Upper lobe of left lung (tissue), 4 donors: ENCODE results near the gene ARHGAP40.

ENCODE experiments used
- EP300 ChIP-seq, 4 donors: sonication (generic); formaldehyde crosslinking; IDR thresholded peaks; one replicate each; pipeline ENCODE4 v1.5.1; 2017; ENCODE audit warnings: antibody characterized with exemption in 4 of 4, control low read depth in 2 of 4
- TF ChIP-seq, protein P1 (sequence below), 6 experiments: fragments of 450-650 bp in 4 of 6; fragments of 200-600 bp in 2 of 6; sonication (generic) in 2 of 6; IDR thresholded peaks; one replicate each; pipeline ENCODE4 v1.5.1; 2016 to 2019; ENCODE audit warnings: antibody characterized with exemption in 6 of 6

DNA sequence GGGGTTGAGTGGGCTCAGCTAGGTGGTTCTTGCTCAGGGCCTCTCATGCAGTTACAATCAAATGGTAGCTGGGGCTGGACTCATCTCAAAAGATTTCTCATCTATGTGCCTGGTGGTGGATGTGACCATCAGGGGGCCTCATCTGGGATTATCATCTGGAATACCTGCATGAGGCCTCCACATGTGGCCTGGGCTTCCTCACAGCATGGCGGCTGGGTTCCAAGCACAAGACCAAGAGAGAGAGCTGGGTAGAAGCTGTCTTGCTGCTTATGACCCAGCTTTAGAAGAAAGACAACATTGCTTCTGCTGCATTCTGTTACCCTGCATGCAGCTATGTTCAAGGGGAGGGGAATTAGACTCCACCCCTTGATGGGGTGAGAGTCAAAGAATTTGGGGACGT is 22.5 kb downstream of the ARHGAP40 start:
- TF ChIP-seq, protein P1, sequence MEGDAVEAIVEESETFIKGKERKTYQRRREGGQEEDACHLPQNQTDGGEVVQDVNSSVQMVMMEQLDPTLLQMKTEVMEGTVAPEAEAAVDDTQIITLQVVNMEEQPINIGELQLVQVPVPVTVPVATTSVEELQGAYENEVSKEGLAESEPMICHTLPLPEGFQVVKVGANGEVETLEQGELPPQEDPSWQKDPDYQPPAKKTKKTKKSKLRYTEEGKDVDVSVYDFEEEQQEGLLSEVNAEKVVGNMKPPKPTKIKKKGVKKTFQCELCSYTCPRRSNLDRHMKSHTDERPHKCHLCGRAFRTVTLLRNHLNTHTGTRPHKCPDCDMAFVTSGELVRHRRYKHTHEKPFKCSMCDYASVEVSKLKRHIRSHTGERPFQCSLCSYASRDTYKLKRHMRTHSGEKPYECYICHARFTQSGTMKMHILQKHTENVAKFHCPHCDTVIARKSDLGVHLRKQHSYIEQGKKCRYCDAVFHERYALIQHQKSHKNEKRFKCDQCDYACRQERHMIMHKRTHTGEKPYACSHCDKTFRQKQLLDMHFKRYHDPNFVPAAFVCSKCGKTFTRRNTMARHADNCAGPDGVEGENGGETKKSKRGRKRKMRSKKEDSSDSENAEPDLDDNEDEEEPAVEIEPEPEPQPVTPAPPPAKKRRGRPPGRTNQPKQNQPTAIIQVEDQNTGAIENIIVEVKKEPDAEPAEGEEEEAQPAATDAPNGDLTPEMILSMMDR (IDR thresholded peaks at IDR 0.05), result no peak
- TF ChIP-seq EP300 (IDR thresholded peaks at IDR 0.05), result no peak
